OCI-LY1 (cell line): ENCODE results near the gene TMEM9.

Experiments used
- H2AFZ ChIP-seq: fragments of 200-600 bp; sonication (generic), shearing (Covaris generic); 2 replicates; pipeline ENCODE4 v1.6.0; 2014; ENCODE audit warnings: antibody characterized with exemption, mild to moderate bottlenecking, low read length
- H3F3A ChIP-seq: fragments of 200-600 bp; sonication (generic), shearing (Covaris generic); 2 replicates; pipeline ENCODE4 v1.6.0; 2014; ENCODE audit warnings: mild to moderate bottlenecking, antibody characterized with exemption, low read length, moderate library complexity; ENCODE audit not compliant: insufficient read depth
- H3K27ac ChIP-seq: fragments of 200-600 bp; sonication (generic); 2 replicates; pipeline ENCODE4 v1.5.1; 2014; ENCODE audit warnings: low read length, mixed run types, mild to moderate bottlenecking, low read depth; ENCODE audit not compliant: poor library complexity, severe bottlenecking
- H3K27me3 ChIP-seq: fragments of 200-600 bp; sonication (generic); 2 replicates; pipeline ENCODE4 v1.6.0; 2014; ENCODE audit warnings: antibody characterized with exemption, mild to moderate bottlenecking, low read length, moderate library complexity; ENCODE audit not compliant: insufficient read depth
- H3K36me3 ChIP-seq: fragments of 200-600 bp; sonication (generic); 2 replicates; pipeline ENCODE4 v1.6.1; 2014; ENCODE audit warnings: mild to moderate bottlenecking, antibody characterized with exemption, low read length, moderate library complexity, mixed read lengths; ENCODE audit not compliant: insufficient read depth
- H3K4me1 ChIP-seq: fragments of 200-600 bp; sonication (generic); 2 replicates; pipeline ENCODE4 v1.5.1; 2014; ENCODE audit warnings: mild to moderate bottlenecking, low read length, moderate library complexity; ENCODE audit not compliant: insufficient read depth, severe bottlenecking
- H3K4me2 ChIP-seq: fragments of 200-600 bp; sonication (generic), shearing (Covaris generic); 2 replicates; pipeline ENCODE4 v1.6.1; 2014; ENCODE audit warnings: low read length
- H3K4me3 ChIP-seq: fragments of 200-600 bp; sonication (generic); 2 replicates; pipeline ENCODE4 v1.5.1; 2014; ENCODE audit warnings: low read length, low read depth, mild to moderate bottlenecking, mixed read lengths; ENCODE audit not compliant: poor library complexity, severe bottlenecking
- H3K79me2 ChIP-seq: fragments of 200-600 bp; shearing (Covaris generic); 2 replicates; pipeline ENCODE4 v1.6.1; 2016; ENCODE audit warnings: mixed run types, low read length, mixed read lengths; ENCODE audit not compliant: insufficient read depth
- H3K9ac ChIP-seq: fragments of 200-600 bp; sonication (generic), shearing (Covaris generic); 2 replicates; pipeline ENCODE4 v1.6.1; 2014; ENCODE audit warnings: mild to moderate bottlenecking, low read length, mixed read lengths
- H3K9me2 ChIP-seq: fragments of 200-600 bp; sonication (generic), shearing (Covaris generic); 2 replicates; pipeline ENCODE4 v1.6.1; 2014; ENCODE audit warnings: low read depth, mild to moderate bottlenecking, low read length, mixed read lengths
- H3K9me3 ChIP-seq: fragments of 200-600 bp; shearing (Covaris generic); 2 replicates; pipeline ENCODE4 v1.6.1; 2014; ENCODE audit warnings: low read length, mixed read lengths
- H4K20me1 ChIP-seq: fragments of 200-600 bp; sonication (generic), shearing (Covaris generic); 2 replicates; pipeline ENCODE4 v1.6.0; 2016; ENCODE audit warnings: mild to moderate bottlenecking, low read length; ENCODE audit not compliant: insufficient read depth
- CTCF ChIP-seq: fragments of 200-600 bp; sonication (generic), shearing (Covaris generic); IDR thresholded peaks from 2 replicates; pipeline ENCODE4 v1.5.1; 2017; ENCODE audit warnings: mild to moderate bottlenecking, antibody characterized with exemption, low read length, moderate library complexity, mixed read lengths
- EZH2 ChIP-seq: fragments of 200-600 bp; sonication (generic), shearing (Covaris generic); IDR thresholded peaks from 2 replicates; pipeline ENCODE4 v1.8.0; 2017; ENCODE audit warnings: borderline replicate concordance, mixed run types, mild to moderate bottlenecking, antibody characterized with exemption, low read length, moderate library complexity, mixed read lengths

Gene TMEM9

DNA sequence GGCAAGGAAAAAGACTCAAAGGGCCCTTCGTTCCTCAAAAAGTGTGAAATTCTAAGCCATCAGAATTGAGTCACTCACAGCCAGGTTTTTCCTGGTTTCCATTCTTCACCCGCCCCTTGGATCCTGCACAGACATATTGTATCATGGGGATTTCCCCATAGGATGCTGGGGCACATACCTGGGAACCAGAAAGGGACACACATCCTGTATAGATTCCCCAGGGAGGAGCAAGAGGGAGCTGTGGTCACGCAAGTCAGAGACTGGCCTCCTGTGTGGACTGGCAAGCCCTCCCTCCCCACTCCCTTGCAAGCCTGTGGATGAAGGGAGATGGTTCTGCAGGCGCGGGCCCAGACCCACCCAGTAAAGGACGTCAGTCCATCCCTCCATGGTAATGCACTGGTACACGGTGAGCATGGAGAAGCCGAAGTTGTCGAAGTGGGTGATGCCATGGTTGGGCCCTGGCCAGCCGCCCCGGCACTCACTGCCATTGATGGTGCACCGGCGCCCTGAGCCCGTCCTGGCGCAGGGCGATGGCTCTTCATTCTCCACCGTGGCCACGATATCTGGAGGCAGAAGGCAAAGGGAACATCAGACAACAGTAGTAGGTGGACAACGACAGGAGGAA is 65.3 kb downstream of the TMEM9 start:
- Histone ChIP-seq H3K79me2 (no peaks in the 10 kb centered on the region), H3K27me3 (peaks cover 4% of the 10 kb centered on the region), H3K9me3 (no peaks in the 10 kb centered on the region), H3K4me1 (no peaks in the 10 kb centered on the region), H4K20me1 (no peaks in the 10 kb centered on the region), H2AFZ (no peak overlapping the region), H3F3A (no peaks in the 10 kb centered on the region), H3K4me3 (no peak overlapping the region), H3K9me2 (no peaks in the 10 kb centered on the region), H3K27ac (no peak overlapping the region), H3K4me2 (no peak overlapping the region), H3K36me3 (no peaks in the 10 kb centered on the region), H3K9ac (no peak overlapping the region)
- TF ChIP-seq CTCF (no peak), EZH2 (no peak)

DNA sequence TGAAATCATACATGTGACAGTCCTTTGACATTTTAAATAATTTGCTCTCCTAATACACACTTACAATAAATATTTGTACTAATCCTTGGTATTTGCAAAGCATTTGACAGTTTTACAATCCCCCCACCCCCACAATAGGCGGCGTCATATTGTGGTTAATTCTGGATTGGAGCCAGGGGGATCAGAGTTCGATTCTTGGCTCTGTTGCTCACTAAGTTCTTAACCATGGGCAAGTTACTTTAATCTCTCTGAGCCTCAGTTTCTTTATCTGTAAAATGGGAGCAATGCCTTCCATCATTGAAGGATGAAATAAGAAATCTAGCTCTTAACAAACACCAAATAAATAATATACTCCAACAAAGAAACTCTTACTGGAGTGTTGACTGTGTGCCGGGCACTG is 65.9 kb downstream of the TMEM9 start:
- H3K9me3 ChIP-seq, result no peaks in the 10 kb centered on the region
- TF ChIP-seq EZH2 (no peak), CTCF (no peak)
- no peaks in the 10 kb centered on the region for H3K4me1 ChIP-seq
- H3K27me3 ChIP-seq, result peaks cover 4% of the 10 kb centered on the region
- H3K9ac ChIP-seq, result no peak overlapping the region
- H3K9me2 ChIP-seq, result no peaks in the 10 kb centered on the region
- H3F3A ChIP-seq, result no peaks in the 10 kb centered on the region
- no peak overlapping the region for H3K27ac ChIP-seq
- H3K4me2 ChIP-seq, result no peak overlapping the region
- H3K4me3 ChIP-seq, result no peak overlapping the region
- no peaks in the 10 kb centered on the region for H4K20me1 ChIP-seq
- H2AFZ ChIP-seq, result no peak overlapping the region
- no peaks in the 10 kb centered on the region for H3K79me2 ChIP-seq
- no peaks in the 10 kb centered on the region for H3K36me3 ChIP-seq

DNA sequence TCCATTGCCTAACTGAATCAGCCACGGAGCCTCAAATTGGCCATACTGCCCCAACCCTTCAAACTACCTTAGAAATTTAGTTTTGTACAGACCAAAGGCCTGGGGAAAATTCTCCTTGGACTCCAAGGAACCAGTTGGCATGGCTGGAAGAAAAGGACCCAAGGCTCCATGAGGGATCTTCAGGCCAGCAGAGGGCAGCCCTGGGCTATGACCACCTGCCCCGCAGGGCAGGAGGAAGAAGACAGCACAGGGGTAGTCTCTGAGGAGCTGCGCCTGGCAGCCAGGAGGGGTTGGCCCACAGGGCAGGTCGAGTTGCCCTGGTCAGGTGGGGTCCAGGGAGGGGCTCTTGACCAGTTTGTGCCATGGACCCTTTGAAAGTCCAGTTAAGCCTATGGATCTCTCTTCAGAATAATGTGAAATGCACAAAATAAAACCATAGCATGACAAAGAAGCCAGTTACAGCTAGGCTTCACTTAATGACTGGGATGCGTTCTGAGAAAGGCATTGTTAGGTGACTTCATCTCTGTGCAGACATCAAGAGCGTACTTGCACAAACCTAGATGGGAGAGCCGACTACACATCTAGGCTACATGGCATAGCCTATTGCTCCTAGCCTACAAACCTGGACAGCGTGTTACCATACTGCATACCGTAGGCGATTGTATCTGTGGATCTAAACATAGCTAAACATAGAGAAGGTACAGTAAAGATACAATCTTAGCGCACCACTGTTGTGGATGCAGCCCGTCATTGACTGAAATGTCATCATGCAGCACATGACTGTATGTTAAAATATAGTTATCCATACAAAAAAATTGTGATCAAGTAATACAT is 68.2 kb downstream of the TMEM9 start:
- Histone ChIP-seq H3K9ac (no peak overlapping the region), H3K27me3 (no peaks in the 10 kb centered on the region; the same call in none of the 2 replicates), H2AFZ (no peak overlapping the region), H3K36me3 (no peaks in the 10 kb centered on the region), H3K9me2 (no peaks in the 10 kb centered on the region), H3K4me1 (no peaks in the 10 kb centered on the region), H3F3A (no peaks in the 10 kb centered on the region), H3K4me3 (no peak overlapping the region), H3K79me2 (no peaks in the 10 kb centered on the region), H3K9me3 (no peaks in the 10 kb centered on the region), H4K20me1 (no peaks in the 10 kb centered on the region), H3K27ac (no peak overlapping the region), H3K4me2 (no peak overlapping the region)
- TF ChIP-seq EZH2, result no peak
- TF ChIP-seq CTCF, result peak; percentile 35
